ENCODE data around the gene WDCP.
"Not testable (repeated sequence)": the region's sequence is repeated elsewhere in the genome, so short reads cannot be mapped to it uniquely, and the experiment has no call there.

WDCP gene, protein sequence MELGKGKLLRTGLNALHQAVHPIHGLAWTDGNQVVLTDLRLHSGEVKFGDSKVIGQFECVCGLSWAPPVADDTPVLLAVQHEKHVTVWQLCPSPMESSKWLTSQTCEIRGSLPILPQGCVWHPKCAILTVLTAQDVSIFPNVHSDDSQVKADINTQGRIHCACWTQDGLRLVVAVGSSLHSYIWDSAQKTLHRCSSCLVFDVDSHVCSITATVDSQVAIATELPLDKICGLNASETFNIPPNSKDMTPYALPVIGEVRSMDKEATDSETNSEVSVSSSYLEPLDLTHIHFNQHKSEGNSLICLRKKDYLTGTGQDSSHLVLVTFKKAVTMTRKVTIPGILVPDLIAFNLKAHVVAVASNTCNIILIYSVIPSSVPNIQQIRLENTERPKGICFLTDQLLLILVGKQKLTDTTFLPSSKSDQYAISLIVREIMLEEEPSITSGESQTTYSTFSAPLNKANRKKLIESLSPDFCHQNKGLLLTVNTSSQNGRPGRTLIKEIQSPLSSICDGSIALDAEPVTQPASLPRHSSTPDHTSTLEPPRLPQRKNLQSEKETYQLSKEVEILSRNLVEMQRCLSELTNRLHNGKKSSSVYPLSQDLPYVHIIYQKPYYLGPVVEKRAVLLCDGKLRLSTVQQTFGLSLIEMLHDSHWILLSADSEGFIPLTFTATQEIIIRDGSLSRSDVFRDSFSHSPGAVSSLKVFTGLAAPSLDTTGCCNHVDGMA

DNA sequence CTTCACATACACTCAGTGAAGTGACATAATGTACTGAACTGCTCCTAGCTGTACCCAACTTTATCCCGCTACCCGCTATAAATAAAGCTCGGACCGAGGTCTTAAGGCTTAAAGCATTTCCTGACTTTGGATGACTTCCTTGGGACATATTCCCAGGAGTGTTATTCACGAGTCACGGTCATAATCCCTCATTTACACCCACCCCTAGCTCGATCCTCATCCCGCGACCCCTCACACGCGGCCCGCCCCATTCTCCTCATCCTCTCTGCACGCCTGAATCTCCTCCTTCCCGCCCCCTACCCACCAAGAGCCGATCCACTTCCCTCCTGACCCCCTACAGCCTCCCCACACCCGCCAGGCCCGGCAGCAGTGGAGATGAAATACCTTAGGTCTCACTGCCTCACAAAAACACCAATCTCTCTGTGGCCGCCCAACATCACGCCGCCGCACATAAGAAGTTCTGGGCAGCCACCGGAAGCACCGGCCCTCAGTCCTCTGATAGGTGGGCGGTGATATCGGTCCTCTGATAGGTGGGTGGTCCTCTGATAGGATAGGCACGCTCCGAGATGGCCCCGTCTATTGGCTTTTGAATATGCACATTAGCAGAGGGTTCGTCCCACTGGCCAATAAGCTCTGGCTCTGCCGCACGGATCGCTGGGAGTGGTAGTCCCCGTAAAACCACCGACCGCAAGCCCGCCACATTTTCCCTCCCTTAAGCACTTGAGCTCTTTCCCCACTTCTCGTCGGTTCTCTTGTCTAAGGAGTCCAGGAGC lies at the start of gene WDCP:
WDCP (minus strand) TSS at position 462 of the 773 bp plus-strand sequence. CDS start 7,897 bp downstream, outside the sequence.
- peak; percentile 83 to 93 (median 92) for DNase-seq (ENCODE audit: low read depth in 3 of 3)

DNA sequence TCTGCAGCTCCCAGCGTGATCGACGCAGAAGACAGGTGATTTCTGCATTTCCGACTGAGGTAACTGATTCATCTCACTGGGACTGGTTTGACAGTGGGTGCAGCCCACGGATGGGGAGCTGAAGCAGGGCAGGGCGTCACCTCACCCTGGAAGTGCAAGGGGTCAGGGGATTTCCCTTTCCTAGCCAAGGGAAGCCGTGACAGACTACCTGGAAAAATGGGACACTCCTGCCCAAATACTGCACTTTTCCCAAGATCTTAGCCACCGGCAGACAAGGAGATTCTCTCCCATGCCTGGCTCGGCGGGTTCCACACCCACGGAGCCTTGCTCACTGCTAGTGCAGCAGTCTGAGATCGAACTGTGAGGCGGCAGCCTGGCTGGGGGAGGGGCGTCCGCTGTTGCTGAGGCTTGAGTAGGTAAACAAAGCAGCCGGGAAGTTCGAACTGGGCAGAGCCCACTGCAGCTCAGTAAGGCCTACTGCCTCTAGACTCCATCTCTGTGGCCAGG lies 48.0 kb upstream of the WDCP start:
- not testable (repeated sequence) for DNase-seq (ENCODE audit: low read depth in 3 of 3)

DNA sequence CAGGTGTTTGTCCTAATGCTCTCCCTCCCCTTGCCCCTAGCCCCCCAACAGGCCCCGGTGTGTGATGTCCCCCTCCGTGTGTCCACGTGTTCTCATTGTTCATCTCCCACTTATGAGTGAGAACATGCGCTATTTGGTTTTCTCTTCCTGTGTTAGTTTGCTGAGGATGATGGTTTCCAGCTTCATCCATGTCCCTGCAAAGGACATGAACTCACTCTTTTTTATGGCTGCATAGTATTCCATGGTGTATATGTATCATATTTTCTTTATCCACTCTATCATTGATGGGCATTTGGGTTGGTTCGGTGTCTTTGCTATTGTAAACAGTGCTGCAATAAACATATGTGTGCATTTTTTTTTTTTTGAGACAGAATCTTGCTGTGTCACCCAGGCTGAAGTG lies 46.1 kb upstream of the WDCP start:
- not testable (repeated sequence) for DNase-seq (ENCODE audit: low read depth in 3 of 3)

DNA sequence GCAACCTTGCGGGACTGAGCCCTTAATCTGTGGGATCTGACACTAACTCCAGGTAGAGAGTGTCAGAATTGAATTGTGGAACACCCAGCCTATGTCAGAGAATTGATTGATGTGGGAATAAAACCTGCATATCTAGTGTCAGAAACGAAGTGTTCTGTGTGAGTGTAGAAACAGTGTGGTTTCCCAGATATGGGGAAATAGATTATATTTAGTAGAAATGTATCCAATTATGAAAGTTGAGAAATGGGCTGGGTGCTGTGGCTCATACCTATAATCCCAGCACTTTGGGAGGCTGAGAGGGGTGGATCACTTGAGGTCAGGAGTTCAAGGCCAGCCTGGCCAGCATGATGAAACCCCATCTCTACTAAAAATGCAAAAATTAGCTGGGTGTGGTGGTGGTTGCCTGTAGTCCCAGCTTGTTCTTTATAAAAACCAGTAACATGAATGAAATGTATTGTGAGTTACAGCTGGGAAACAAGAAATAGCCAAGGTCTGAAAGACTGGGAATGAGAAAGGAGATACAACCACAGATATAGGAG lies 41.7 kb upstream of the WDCP start:
- DNase-seq (ENCODE audit: low read depth in 3 of 3): no peak

DNA sequence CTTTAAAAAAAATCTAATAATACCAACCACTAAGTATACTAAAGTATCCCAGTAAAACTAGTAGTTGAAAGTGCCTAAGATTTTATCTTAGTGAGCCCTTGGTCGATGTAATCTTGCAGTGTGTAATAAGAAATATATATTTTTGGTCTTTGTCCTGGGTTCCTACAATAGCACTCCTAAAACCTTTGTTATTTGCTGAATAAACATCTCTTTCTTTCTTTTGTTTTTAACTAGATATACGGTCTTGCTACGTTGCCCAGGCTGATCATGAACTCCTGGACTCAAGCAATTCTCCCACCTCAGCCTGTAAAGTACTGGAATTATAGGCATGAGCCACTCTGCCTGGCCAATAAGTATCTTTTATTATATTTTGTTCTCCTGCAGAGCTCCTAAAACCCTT lies 39.8 kb upstream of the WDCP start:
- DNase-seq (ENCODE audit: low read depth in 3 of 3): no peak

DNA sequence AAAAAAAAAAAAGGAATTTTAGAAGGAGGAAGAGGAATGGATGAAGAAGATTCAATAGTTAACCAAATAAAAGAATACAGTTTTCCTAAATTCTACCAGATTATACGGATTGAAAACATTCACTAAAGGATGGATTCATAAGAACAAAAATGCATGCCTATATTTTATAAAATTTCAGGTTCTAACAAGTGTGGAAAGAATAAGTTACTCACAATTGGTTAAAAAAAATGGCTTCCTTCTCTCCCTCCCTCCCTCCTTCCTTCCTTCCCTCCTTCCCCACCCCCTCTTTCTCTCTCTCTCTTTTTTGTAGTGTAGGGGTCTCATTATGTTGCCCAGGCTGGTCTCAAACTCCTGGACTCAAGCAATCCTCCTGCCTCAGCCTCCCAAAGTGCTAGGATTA lies 39.0 kb upstream of the WDCP start:
- no peak for DNase-seq (ENCODE audit: low read depth in 3 of 3)

DNA sequence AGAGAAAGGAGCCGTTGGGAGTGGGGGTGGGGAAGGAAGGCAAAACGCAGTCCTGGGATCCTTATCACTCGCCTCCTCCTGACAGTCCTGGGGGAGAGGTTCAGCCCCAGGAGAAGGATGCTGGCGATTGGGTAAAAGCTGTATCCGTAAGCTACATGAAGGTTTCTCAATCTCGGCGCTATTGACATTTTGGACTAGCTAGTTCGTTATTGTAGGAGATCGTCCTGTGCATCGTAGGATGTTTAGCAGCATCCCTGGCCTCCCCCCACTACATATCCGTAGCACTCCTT lies 38.0 kb upstream of the WDCP start:
- no peak for DNase-seq (ENCODE audit: low read depth in 3 of 3)

DNA sequence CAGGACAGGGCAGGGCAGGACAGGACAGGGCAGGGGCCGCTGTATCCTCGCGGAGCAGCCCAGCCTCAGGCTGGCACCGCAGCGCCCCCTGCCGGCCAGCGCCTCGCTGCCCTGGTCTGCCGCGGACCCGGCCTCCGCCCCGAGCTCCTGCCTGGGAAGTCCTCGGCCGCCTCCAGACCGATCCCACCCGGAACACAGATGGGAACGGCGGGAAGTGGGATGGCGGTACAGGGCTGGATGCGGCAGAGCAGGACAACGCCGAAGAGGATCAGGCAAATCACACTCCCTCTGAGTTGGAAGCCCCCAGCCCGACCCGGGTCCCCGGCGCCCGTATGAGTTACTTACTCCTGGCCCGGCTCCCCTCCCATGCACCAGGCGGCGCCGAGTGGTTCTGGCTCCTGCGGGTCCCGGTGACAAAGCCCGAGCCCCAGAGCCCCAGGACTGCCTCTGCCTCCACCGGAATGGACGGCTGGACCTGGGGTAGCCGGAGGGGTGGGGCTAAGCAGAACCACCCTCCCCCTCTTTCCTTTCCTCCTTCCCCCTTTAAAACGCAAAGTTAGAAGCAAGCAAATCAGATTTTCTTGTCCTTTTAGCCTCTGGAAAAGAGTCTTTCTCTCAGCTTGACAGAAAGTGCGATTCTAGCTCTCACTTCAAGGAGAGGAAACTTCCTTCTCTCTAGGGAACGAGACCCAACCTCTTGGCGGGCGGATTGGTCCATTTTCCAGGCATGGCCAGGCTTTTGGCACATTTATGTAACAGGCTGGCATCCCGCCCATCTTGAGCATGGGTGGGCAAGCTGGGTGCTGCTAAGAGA lies 37.4 kb upstream of the WDCP start, which contains the start of gene TP53I3:
TP53I3 (minus strand) TSS at position 449 of the 814 bp plus-strand sequence. CDS start 508 bp downstream, outside the sequence.
- peak; percentile 65 to 79 (median 67) for DNase-seq (ENCODE audit: low read depth in 3 of 3)

DNA sequence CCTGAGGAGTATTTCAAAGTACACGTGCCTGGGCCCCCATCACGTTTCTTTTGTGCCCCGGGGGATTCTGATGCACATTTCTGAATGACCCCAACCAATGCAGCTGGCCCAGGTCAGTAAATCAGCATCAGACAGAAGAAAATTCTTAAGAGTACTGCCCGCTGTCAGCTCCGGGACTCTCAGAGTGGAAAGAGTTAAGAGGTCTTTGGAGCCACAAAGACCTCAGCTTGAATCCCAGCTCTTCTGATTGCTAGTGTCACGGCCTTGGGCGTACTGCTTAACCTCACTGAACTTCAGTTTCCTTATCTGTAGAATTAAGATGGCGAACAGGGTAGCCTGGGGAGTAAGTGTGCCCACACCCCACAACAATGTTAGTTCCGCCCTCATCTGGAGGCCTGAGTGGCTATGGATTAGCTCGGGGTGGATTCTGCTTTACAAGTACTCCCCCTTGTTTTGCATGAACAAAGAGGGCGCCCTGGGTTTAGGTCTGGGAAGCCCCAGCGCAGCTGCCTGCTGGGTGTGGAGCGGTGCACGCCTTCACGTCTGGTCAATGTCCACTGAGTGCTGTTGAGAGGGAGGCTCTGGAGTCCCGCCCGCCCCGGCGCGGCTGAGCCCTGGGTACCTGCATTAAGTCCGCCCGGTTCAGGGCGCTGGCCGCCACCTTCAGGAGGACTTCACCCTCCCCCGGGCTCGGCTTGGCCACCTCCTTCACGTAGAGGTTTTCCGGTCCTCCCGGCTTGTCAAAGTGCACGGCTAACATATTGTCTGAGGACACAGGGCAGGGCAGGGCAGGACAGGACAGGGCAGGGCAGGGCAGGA lies 36.6 kb upstream of the WDCP start:
- DNase-seq (ENCODE audit: low read depth in 3 of 3): peak in 1 of 3 experiments; percentile 19

DNA sequence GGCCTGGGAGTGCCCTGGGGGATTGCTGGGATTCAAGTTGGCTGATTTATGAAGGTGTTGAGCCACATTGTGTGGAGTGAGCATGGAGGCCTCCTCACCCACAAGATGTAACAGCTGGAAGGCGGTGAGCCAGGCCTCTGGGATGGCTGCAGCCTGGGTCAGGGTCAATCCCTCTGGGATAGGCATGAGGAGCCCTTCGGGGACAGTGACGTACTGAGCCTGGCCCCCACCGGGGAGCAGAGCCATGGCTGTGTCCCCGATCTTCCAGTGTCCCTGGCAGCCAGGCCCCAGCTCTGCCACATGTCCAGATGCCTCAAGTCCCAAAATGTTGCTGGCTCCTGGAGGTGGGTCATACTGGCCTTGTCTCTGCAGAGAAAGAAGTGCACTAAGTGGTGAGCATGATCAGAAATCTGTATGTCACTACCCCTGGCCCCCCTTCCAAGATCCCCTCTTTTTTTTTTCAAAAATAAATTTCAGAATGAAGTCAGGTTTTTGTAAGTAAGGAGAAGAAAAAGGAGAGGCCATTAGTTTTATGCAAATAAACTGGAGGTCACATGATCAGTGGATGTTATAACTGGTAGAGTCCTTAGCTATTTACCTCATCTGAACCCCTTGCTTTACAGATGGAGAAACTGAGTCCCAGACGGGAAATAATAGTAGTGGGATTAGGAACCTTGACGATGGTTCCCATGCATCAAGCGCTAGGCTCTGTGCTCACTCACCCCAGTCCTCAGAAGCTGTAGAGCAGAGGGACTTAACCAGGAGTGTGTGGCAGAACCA lies 35.8 kb upstream of the WDCP start:
- DNase-seq (ENCODE audit: low read depth in 3 of 3): no peak

DNA sequence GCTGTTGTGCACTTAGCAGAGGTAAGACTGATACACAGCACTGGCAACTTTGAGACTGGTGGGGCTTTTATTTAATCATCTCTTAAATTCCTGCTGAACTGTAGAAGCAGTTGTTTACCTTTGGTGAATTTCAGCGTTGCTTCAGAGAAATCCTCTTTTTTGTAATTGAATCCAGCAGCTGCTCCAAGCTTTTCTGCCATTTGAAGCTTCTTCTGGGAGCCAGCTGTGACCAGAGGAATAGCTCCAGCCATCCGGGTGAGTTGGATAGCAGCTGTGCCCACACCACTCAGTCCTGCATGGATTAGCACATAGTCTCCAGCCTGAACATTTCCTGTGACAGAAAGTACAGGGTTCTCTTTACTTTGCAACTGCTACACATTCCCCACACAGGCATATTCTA lies 33.5 kb upstream of the WDCP start:
- no peak for DNase-seq (ENCODE audit: low read depth in 3 of 3)

DNA sequence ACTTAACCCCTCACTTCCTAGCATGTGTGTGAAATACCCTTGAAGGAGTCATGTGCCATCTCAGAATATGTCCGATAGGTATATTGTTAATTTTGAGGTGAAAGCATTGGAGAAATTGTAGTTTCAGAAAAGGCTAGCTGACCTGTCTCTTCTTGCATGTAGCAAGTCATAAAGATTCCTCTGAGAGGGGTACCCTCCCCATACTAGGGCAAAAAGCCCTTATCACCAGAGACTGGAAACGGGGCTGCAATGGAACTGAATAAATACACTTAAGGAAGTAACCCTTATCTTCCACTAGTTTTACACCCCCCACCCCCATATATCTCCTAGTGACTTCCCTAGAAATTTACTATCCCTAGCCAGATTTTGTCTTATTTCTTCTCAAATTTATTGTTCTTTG lies 30.7 kb upstream of the WDCP start:
- DNase-seq (ENCODE audit: low read depth in 3 of 3): no peak

DNA sequence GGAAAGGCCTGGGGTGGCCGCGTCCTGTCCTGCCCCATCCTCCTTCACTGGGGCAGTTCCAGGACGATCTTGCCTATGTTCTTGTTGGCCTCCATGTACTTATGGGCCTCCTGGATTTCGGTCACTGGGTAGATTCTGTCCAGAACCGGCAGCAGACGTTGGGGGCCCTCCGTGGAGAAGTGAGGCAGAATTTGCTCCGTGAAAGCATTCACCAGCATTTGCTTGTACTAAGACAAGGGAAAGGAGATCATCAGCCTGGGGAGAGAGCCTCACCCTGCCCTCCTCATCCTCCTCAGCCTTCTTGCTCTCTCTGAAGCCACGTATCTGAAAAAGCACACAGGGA lies 30.3 kb upstream of the WDCP start:
- no peak for DNase-seq (ENCODE audit: low read depth in 3 of 3)

DNA sequence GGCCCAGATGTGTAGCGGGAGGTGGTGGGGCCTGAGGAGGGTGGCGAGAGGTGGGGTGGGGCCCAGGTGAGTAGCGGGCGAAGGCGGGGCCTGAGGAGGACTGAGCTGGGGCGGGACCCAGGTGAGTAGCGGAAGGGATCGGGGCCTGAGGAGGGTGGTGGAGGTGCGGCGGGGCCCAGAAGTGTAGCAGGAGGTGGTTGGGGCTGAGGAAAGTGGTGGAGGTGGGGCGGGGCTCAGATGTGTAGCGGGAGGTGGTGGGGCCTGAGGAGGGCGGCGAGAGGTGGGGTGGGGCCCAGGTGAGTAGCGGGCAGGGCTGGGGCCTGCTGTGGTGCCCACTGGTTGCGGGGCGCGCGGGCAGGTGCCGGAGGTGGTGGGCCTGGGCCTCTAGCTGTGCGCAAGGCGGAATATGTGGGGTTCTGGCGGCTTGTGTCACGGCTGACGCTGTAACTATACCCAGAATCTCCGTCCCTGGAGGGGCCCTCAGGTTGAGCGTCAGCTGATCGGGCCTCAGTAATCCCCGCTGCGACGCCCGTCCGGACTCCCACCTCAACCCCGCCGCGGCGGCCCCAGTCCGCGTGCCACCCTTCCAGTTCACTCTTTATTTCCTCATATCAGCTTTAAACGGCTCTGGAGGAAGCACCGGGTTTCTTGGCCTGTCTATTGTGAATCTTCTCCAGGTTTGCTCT lies 29.8 kb upstream of the WDCP start:
- no peak for DNase-seq (ENCODE audit: low read depth in 3 of 3)

DNA sequence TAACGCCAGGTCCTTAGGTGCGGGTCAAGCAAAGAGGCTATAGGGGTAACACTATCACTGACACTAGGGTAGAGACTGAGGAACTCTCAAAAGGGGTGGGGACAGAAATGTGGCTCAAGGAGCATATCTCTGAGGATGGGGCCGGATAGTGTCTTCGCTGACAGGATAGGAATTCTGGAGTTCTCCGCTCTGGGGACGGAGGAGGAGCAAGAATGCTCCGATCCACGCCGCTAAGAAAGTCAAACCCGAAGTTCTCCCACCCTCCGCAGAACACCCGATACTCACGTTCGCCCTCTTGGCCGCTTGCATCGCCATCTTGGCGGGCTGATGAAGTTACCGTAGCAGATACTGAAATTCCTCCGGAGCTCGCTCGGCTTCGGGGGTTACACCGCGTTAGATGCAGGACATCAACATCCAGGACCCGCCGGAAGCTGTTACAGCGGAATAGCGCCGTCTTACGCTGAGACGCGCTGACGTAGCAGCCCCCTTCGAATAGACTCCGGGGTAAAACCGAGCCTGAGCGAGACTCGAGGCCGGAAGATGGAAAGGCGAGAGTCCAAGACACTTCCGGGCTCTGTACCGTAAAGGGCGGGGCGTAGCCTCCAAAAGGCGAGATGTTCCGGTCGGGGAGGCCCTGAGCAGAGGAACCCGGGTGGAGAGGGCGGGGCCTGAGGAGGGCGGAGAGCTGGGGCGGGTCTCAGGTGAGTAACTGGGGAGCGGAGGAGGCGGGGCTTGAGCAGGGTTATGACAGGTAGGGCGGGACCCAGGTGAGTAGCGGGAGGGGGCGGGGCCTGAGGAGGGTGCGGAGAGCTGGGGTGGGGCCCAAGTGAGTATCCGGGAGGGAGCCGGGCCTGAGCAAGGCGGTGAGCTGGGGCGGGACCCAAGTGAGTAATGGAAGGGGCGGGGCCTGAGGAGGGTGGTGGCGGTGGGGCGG lies 29.0 kb upstream of the WDCP start, which contains the start of gene SF3B6:
SF3B6 (minus strand) TSS at position 412 of the 934 bp plus-strand sequence; CDS start at position 315, 97 bp downstream.
- DNase-seq (ENCODE audit: low read depth in 3 of 3): peak; percentile 97 to 100 (median 98)

DNA sequence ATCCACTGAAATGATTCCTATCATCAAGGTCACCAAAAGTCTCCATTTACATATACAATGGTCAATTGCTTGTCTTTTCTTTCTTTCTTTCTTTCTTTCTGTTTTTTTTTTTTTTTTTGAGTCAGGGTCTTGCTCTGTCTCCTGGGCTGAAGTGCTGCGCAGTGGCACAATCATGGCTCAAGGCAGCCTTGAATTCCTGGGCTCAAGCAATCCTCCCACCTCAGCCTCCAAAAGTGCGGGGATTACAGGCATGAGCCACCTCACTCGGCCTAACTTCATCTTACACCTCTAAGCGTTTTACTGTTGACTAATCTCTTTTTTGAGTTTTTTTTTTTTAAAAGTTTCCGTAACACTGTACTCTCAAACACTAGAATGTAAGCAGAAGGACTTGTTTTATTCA lies 28.1 kb upstream of the WDCP start:
- no peak for DNase-seq (ENCODE audit: low read depth in 3 of 3)

DNA sequence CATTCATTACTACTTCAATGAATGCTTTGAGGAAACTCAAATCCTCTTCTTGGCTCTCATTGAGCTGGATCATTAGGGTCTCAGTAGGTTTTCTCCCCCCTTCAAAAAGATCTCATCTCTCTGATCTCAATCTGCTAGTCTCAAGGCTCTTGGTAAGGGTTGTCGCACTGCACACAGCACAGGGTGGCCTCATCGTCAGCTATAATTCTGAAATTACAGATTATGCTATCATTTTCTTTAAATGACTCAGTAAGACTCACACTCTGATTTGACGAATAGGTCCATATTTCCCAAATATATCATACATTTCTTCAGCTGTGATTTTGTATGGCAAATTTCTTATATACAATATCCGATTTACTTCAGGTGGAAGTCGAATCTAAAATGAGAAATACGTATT lies 26.6 kb upstream of the WDCP start:
- no peak for DNase-seq (ENCODE audit: low read depth in 3 of 3)

DNA sequence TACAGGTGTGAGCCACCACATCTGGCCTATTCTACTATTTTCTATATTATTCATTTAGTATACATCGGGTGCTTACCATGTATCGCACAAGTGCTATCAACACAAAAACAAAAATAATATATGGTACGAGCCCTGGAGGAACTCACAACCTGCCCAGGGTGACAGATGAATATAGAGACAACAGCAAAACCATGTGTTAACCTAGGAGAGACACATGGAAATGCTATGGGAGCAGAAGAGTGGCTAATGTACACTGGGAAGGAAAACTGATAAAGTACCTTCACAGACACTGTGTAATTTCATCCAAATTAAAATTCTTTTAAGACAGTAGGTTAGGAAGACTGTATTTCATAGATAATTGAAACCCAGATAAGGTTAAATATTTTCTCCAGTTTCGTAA lies 25.1 kb upstream of the WDCP start:
- DNase-seq (ENCODE audit: low read depth in 3 of 3): no peak

Data from stimulated activated CD4-positive, alpha-beta T cell treated with anti-CD3 and anti-CD28 coated beads, TNF-alpha, amount 100 ng/mL, for 24 hours (primary cell).